ENCODE measurements around the gene ALDH16A1. TPM values are rescaled to one million over a fixed set of nuclear protein-coding genes. Genes with fewer than 3 reads are reported as not detected.

ALDH16A1 gene
- total RNA-seq = 10 to 100 TPM in 4 of 8 experiments, 1 to 10 TPM in 4; 3.6 to 26.2 (median 10.8) TPM

GRCh38 chr19:49453013-49453756, at the start of gene ALDH16A1:
TSS of gene ALDH16A1 (plus strand) at chr19:49453225. CDS start at chr19:49453332, 107 bp downstream.
- ATAC-seq (replicated peaks in 6 of 8) = peak; percentile 73 to 90 (median 88)
- peaks cover 5 to 6% of the 10 kb centered on the region in 2 donors for H3K4me1 ChIP-seq (replicated peaks in 1 of 2)
- in situ Hi-C loops (cut with MboI; ENCODE audit: low pct_unique_long_range_greater_than_20kb in 2 of 9, low sequenced_read_pairs in 9 of 9, unreplicated experiment in 9 of 9) = no loop called here
- 0 to 7% (median 0%) methylated on average over 1 to 36 of the region's 66 CpGs; no CpG with 5 or more reads in 1 of the 10 experiments for WGBS, 10 experiments
- peak within 1 kb of the TSS; percentile 54 to 83 (median 64) for H3K4me3 ChIP-seq
- peak within 1 kb of the TSS; percentile 94 for H3K27ac ChIP-seq

GRCh38 chr19:49403404-49404187, 49.4 kb upstream of the ALDH16A1 start:
- Histone ChIP-seq H3K4me1 (replicated peaks in 1 of 2) (peaks cover 0 to 8% of the 10 kb centered on the region in 2 donors), H3K4me3 (no peak overlapping the region), H3K27ac (no peak overlapping the region)
- 10 to 57% (median 31%) methylated on average over 1 to 4 of the region's 7 CpGs; no CpG with 5 or more reads in 3 of the 10 experiments for WGBS, 10 experiments
- peak in 7 of 8 experiments; percentile 7 to 83 (median 24) for ATAC-seq (replicated peaks in 6 of 8)
- in situ Hi-C loops (cut with MboI; ENCODE audit: low pct_unique_long_range_greater_than_20kb in 2 of 9, low sequenced_read_pairs in 9 of 9, unreplicated experiment in 9 of 9) = no loop called here

- no peak overlapping the region for H3K4me3 ChIP-seq
- peaks cover 0 to 8% of the 10 kb centered on the region in 2 donors for H3K4me1 ChIP-seq (replicated peaks in 1 of 2)
- H3K27ac ChIP-seq = no peak overlapping the region
- no peak for ATAC-seq (replicated peaks in 6 of 8)
- in situ Hi-C loops (cut with MboI; ENCODE audit: low pct_unique_long_range_greater_than_20kb in 2 of 9, low sequenced_read_pairs in 9 of 9, unreplicated experiment in 9 of 9) = no loop called here
- 100% methylated on average over 1 of the region's 7 CpGs; no CpG with 5 or more reads in 9 of the 10 experiments for WGBS, 10 experiments
Measured at GRCh38 chr19:49407079-49407478, 45.9 kb upstream of the ALDH16A1 start.

- peaks cover 0 to 8% of the 10 kb centered on the region in 2 donors for H3K4me1 ChIP-seq (replicated peaks in 1 of 2)
- ATAC-seq (replicated peaks in 6 of 8) = no peak
- H3K4me3 ChIP-seq = no peak overlapping the region
- in situ Hi-C loops (cut with MboI; ENCODE audit: low pct_unique_long_range_greater_than_20kb in 2 of 9, low sequenced_read_pairs in 9 of 9, unreplicated experiment in 9 of 9) = no loop called here
- 40 to 88% (median 78%) methylated on average over 1 to 7 of the region's 16 CpGs; no CpG with 5 or more reads in 1 of the 10 experiments for WGBS, 10 experiments
- no peak overlapping the region for H3K27ac ChIP-seq
Measured at GRCh38 chr19:49407482-49408015, 45.5 kb upstream of the ALDH16A1 start.

GRCh38 chr19:49408816-49409440, 44.1 kb upstream of the ALDH16A1 start:
- Histone ChIP-seq H3K4me3 (no peak overlapping the region), H3K4me1 (replicated peaks in 1 of 2) (peaks cover 3 to 9% of the 10 kb centered on the region in 2 donors), H3K27ac (no peak overlapping the region)
- WGBS, 10 experiments = 50 to 90% (median 73%) methylated on average over 2 to 4 of the region's 8 CpGs; no CpG with 5 or more reads in 5 of the 10 experiments
- ATAC-seq (replicated peaks in 6 of 8) = no peak
- in situ Hi-C loops (cut with MboI; ENCODE audit: low pct_unique_long_range_greater_than_20kb in 2 of 9, low sequenced_read_pairs in 9 of 9, unreplicated experiment in 9 of 9) = no loop called here

- in situ Hi-C loops (cut with MboI; ENCODE audit: low pct_unique_long_range_greater_than_20kb in 2 of 9, low sequenced_read_pairs in 9 of 9, unreplicated experiment in 9 of 9) = no loop called here
- peaks cover 3 to 9% of the 10 kb centered on the region in 2 donors for H3K4me1 ChIP-seq (replicated peaks in 1 of 2)
- WGBS, 10 experiments = 0 to 92% (median 83%) methylated on average over 1 to 5 of the region's 5 CpGs; no CpG with 5 or more reads in 4 of the 10 experiments
- ATAC-seq (replicated peaks in 6 of 8) = no peak
- H3K4me3 ChIP-seq = no peak overlapping the region
- no peak overlapping the region for H3K27ac ChIP-seq
Measured at GRCh38 chr19:49409441-49410029, 43.5 kb upstream of the ALDH16A1 start.

- Histone ChIP-seq H3K4me1 (replicated peaks in 1 of 2) (peaks cover 11 to 21% of the 10 kb centered on the region in 2 donors), H3K27ac (no peak overlapping the region), H3K4me3 (no peak overlapping the region)
- ATAC-seq (replicated peaks in 6 of 8) = peak in 1 of 8 experiments; percentile 15
- 100% methylated on average over 1 of the region's 3 CpGs; no CpG with 5 or more reads in 9 of the 10 experiments for WGBS, 10 experiments
- in situ Hi-C loops (cut with MboI; ENCODE audit: low pct_unique_long_range_greater_than_20kb in 2 of 9, low sequenced_read_pairs in 9 of 9, unreplicated experiment in 9 of 9) = no loop called here
Measured at GRCh38 chr19:49411681-49412326, 41.2 kb upstream of the ALDH16A1 start.

GRCh38 chr19:49413348-49413747, 39.7 kb upstream of the ALDH16A1 start:
- Histone ChIP-seq H3K27ac (peak overlapping the region in 1 of 2 donors; percentile 51), H3K4me3 (no peak overlapping the region), H3K4me1 (replicated peaks in 1 of 2) (peaks cover 11 to 21% of the 10 kb centered on the region in 2 donors)
- 0 to 100% (median 54%) methylated on average over 1 to 4 of the region's 9 CpGs; no CpG with 5 or more reads in 4 of the 10 experiments for WGBS, 10 experiments
- in situ Hi-C loops (cut with MboI; ENCODE audit: low pct_unique_long_range_greater_than_20kb in 2 of 9, low sequenced_read_pairs in 9 of 9, unreplicated experiment in 9 of 9) = no loop called here
- peak in 5 of 8 experiments; percentile 26 to 79 (median 45) for ATAC-seq (replicated peaks in 6 of 8)

- H3K4me3 ChIP-seq = no peak overlapping the region
- in situ Hi-C loops (cut with MboI; ENCODE audit: low pct_unique_long_range_greater_than_20kb in 2 of 9, low sequenced_read_pairs in 9 of 9, unreplicated experiment in 9 of 9) = no loop called here
- WGBS, 10 experiments = 71 to 100% (median 93%) methylated on average over 1 to 2 of the region's 3 CpGs; no CpG with 5 or more reads in 7 of the 10 experiments
- ATAC-seq (replicated peaks in 6 of 8) = no peak
- peaks cover 11 to 21% of the 10 kb centered on the region in 2 donors for H3K4me1 ChIP-seq (replicated peaks in 1 of 2)
- H3K27ac ChIP-seq = no peak overlapping the region
Measured at GRCh38 chr19:49414256-49414655, 38.8 kb upstream of the ALDH16A1 start.

- Histone ChIP-seq H3K27ac (no peak overlapping the region), H3K4me1 (replicated peaks in 1 of 2) (peaks cover 11 to 21% of the 10 kb centered on the region in 2 donors), H3K4me3 (no peak overlapping the region)
- ATAC-seq (replicated peaks in 6 of 8) = peak; percentile 54 to 96 (median 91)
- 40 to 83% (median 47%) methylated on average over 1 to 3 of the region's 15 CpGs; no CpG with 5 or more reads in 7 of the 10 experiments for WGBS, 10 experiments
- in situ Hi-C loops (cut with MboI; ENCODE audit: low pct_unique_long_range_greater_than_20kb in 2 of 9, low sequenced_read_pairs in 9 of 9, unreplicated experiment in 9 of 9) = no loop called here
Measured at GRCh38 chr19:49415102-49415809, 37.8 kb upstream of the ALDH16A1 start.

GRCh38 chr19:49415810-49416200, 37.2 kb upstream of the ALDH16A1 start:
- ATAC-seq (replicated peaks in 6 of 8) = no peak
- Histone ChIP-seq H3K27ac (no peak overlapping the region), H3K4me1 (replicated peaks in 1 of 2) (peaks cover 11 to 25% of the 10 kb centered on the region in 2 donors), H3K4me3 (no peak overlapping the region)
- no CpG with 5 or more reads among the region's 2 CpGs for WGBS, 10 experiments
- in situ Hi-C loops (cut with MboI; ENCODE audit: low pct_unique_long_range_greater_than_20kb in 2 of 9, low sequenced_read_pairs in 9 of 9, unreplicated experiment in 9 of 9) = no loop called here

All from motor neuron (in vitro differentiated cells).